ENCODE measurements around the gene TEX44. TPM values are rescaled to one million over a fixed set of nuclear protein-coding genes. Genes with fewer than 3 reads are reported as not detected.
A peak's percentile ranks its signal among the peaks of the same experiment; 100 is the strongest.
"Not testable (repeated sequence)": the region's sequence is repeated elsewhere in the genome, so short reads cannot be mapped to it uniquely, and the experiment has no call there.

TEX44 gene
- total RNA-seq (not detected), polyA plus RNA-seq (not detected)

- Histone ChIP-seq H3K4me3 (ENCODE audit: low read depth, low read length) (no peak within 1 kb of the TSS), H3K36me3 (ENCODE audit: insufficient read depth) (no peaks in the 10 kb centered on the region), H3K27ac (ENCODE audit: low read depth) (no peak within 1 kb of the TSS), H3K4me1 (ENCODE audit: insufficient read depth) (no peaks in the 10 kb centered on the region)
- DNase-seq (ENCODE audit: extremely low spot score), result no peak
- WGBS, result 82% methylated on average over 6 of the region's 6 CpGs
Measured at GRCh38 chr2:231592636-231593145, at the start of gene TEX44. Gene TEX44 (plus strand): TSS chr2:231592864. CDS start chr2:231592952, 88 bp downstream.

- no peaks in the 10 kb centered on the region for H3K36me3 ChIP-seq (ENCODE audit: insufficient read depth)
- no peaks in the 10 kb centered on the region for H3K4me1 ChIP-seq (ENCODE audit: insufficient read depth)
- no peak for DNase-seq (ENCODE audit: extremely low spot score)
- H3K4me3 ChIP-seq (ENCODE audit: low read depth, low read length), result no peak overlapping the region
- WGBS, result 44% methylated on average over 14 of the region's 14 CpGs
- H3K27ac ChIP-seq (ENCODE audit: low read depth), result no peak overlapping the region
Measured at GRCh38 chr2:231545105-231545902, 47.4 kb upstream of the TEX44 start.

DNA sequence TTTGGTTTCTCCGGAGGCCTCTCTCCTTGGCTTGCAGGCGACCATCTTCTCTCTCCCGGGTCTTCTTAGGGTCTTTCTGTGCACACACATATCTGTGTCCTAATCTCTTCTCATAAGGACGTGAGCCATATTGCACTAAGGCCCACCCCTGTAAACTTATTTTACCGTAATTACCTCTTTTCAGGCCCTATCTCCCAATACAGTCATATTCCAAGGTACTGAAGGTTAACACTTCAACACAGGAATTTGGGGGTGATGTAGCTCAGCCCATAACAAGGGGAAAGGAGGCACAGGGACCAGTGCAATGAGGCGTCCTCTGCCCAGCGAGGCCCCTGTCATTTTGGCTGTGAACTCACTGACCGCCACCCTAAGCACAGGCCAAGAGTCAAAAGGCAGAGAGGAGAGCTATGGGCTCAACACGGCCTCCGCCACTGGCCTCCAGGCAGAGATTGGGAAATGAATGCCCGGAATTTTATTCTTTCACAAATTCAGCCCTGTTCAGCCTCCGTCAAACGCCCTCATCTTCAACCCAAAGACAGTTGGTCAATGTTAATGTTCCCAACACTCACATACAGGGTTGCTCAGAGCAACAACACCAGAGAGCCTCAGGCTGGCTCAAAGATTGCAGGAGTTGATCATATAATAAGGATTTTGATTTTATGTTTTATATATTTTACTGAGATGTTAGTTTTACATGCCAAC is 46.5 kb upstream of the TEX44 start:
- no peak overlapping the region for H3K27ac ChIP-seq (ENCODE audit: low read depth)
- no peak for DNase-seq (ENCODE audit: extremely low spot score)

GRCh38 chr2:231547315-231548110 is 45.2 kb upstream of the TEX44 start:
- DNase-seq (ENCODE audit: extremely low spot score), result no peak
- Histone ChIP-seq H3K27ac (ENCODE audit: low read depth) (no peak overlapping the region), H3K4me1 (ENCODE audit: insufficient read depth) (no peaks in the 10 kb centered on the region), H3K36me3 (ENCODE audit: insufficient read depth) (no peaks in the 10 kb centered on the region), H3K4me3 (ENCODE audit: low read depth, low read length) (no peak overlapping the region)
- 92% methylated on average over 12 of the region's 12 CpGs for WGBS

More for the DNA sequence above, 46.5 kb upstream of the TEX44 start:
- H3K36me3 ChIP-seq (ENCODE audit: insufficient read depth), result no peaks in the 10 kb centered on the region
- no peaks in the 10 kb centered on the region for H3K4me1 ChIP-seq (ENCODE audit: insufficient read depth)
- 80% methylated on average over 13 of the region's 13 CpGs for WGBS
- H3K4me3 ChIP-seq (ENCODE audit: low read depth, low read length), result no peak overlapping the region

- DNase-seq (ENCODE audit: extremely low spot score), result no peak
- H3K4me1 ChIP-seq (ENCODE audit: insufficient read depth), result no peaks in the 10 kb centered on the region
- 68% methylated on average over 3 of the region's 3 CpGs for WGBS
- no peaks in the 10 kb centered on the region for H3K36me3 ChIP-seq (ENCODE audit: insufficient read depth)
- no peak overlapping the region for H3K27ac ChIP-seq (ENCODE audit: low read depth)
- no peak overlapping the region for H3K4me3 ChIP-seq (ENCODE audit: low read depth, low read length)
Measured at GRCh38 chr2:231548752-231549151, 43.9 kb upstream of the TEX44 start.

- Histone ChIP-seq H3K4me1 (ENCODE audit: insufficient read depth) (no peaks in the 10 kb centered on the region), H3K36me3 (ENCODE audit: insufficient read depth) (no peaks in the 10 kb centered on the region), H3K27ac (ENCODE audit: low read depth) (no peak overlapping the region), H3K4me3 (ENCODE audit: low read depth, low read length) (no peak overlapping the region)
- 85% methylated on average over 13 of the region's 13 CpGs for WGBS
- DNase-seq (ENCODE audit: extremely low spot score), result no peak
Measured at GRCh38 chr2:231549446-231550239, 43.0 kb upstream of the TEX44 start.

GRCh38 chr2:231552752-231553151 is 39.9 kb upstream of the TEX44 start:
- H3K4me1 ChIP-seq (ENCODE audit: insufficient read depth), result no peaks in the 10 kb centered on the region
- no peak for DNase-seq (ENCODE audit: extremely low spot score)
- H3K36me3 ChIP-seq (ENCODE audit: insufficient read depth), result no peaks in the 10 kb centered on the region
- H3K27ac ChIP-seq (ENCODE audit: low read depth), result no peak overlapping the region
- no peak overlapping the region for H3K4me3 ChIP-seq (ENCODE audit: low read depth, low read length)

DNA sequence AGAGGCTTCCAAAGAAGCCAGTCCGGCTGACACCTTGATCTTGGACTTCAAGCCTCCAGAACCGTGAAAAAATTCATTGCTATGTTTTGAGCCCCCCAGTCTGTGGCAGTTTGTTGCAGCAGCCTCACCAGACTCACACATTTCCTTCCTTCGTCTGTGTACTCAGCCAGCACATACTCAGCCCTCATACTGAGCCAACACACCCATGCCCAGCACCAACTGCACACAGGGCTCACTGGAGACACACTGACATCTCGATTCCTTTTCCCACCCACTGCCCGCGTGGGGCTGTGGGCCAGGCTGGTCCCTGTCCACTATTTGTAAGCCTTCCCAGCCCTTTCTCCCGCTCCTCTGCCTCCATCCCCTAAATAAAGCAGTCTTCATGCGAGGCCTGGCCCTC is 38.3 kb upstream of the TEX44 start:
- Histone ChIP-seq H3K36me3 (ENCODE audit: insufficient read depth) (no peaks in the 10 kb centered on the region), H3K4me3 (ENCODE audit: low read depth, low read length) (no peak overlapping the region), H3K4me1 (ENCODE audit: insufficient read depth) (no peaks in the 10 kb centered on the region), H3K27ac (ENCODE audit: low read depth) (peak overlapping the region; percentile 66)
- 47% methylated on average over 8 of the region's 8 CpGs for WGBS
- DNase-seq (ENCODE audit: extremely low spot score), result no peak

DNA sequence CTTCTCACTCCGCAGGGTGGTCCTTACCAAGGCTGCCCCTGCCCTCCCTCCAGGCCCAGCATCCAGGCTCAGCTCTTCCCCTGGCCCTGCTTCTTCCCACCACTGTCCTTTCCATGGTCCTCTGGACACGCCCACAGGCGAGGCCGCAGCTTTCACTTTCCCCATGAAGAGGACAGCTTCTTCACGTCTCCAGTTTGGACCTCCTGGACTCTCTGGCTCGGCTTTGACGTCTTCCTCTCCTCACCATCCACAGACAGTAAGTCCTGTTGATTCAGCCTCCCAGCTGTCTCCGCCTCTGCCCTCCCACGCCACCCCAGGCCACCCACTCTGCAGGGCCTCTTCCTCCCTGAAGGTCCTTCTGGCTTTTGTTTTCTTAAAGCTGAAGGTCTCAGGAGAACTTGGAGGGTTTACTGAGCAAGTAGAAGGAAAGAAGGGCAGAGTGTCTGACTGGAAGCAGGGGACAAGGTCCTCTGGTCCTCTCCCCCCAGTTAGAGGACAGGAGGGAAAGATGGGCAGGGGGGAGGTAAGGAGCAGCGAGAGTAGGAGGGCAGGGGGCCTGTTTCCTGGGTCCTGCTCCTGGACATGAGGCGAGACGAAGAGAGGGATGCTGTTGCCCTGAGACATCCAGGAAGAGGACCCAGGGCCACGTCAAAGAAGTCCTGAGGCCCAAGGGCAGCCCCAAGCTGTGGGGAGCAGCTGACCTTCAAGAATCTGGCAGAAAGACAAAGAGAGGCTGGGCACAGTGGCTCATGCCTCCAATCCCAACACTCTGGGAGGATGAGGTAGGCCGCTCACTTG is 37.7 kb upstream of the TEX44 start:
- H3K4me3 ChIP-seq (ENCODE audit: low read depth, low read length), result no peak overlapping the region
- no peaks in the 10 kb centered on the region for H3K4me1 ChIP-seq (ENCODE audit: insufficient read depth)
- H3K27ac ChIP-seq (ENCODE audit: low read depth), result peak overlapping the region; percentile 75
- WGBS, result 49% methylated on average over 14 of the region's 14 CpGs
- H3K36me3 ChIP-seq (ENCODE audit: insufficient read depth), result no peaks in the 10 kb centered on the region
- peak; percentile 37 for DNase-seq (ENCODE audit: extremely low spot score)

DNA sequence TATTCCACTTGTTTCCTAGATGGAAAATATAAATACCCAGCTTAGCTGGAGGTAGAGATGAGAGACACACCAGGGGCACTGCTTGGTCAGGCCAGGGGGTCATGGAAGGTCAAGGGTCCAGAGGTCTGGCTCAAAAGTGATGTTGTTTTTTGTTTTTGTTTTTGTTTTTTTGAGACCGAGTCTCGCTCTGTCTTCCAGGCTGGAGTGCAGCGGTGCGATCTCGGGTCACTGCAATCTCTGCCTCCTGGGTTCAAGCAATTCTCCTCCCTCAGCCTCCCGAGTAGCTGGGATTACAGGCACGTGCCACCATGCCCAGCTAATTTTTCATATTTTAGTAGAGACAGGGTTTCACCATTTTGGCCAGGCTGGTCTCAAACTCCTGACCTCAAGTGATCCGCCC is 36.2 kb upstream of the TEX44 start:
- not testable (repeated sequence) for H3K4me1 ChIP-seq (ENCODE audit: insufficient read depth)
- 94% methylated on average over 8 of the region's 8 CpGs for WGBS

DNA sequence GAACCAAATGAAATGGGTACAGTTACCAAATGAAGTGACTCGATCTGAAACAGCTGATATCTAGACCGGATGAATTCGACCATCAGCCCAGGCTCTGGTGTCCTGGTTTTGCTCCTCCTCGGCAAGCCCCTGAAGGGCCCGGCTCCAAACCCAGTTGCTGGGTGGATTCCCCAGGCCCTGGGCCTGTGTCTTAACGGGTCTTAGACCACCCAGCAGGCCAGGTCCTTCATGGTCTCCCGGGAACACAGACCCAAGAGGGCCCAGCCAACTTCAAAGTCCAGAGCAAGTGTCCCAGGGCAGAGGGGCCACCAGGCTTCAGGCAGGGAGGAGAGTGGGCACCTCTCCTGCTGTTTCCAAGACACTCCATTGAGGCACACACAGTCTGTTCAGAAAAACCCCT is 35.7 kb upstream of the TEX44 start:
- 83% methylated on average over 7 of the region's 7 CpGs for WGBS
- no peaks in the 10 kb centered on the region for H3K36me3 ChIP-seq (ENCODE audit: insufficient read depth)
- H3K4me1 ChIP-seq (ENCODE audit: insufficient read depth), result no peaks in the 10 kb centered on the region
- no peak overlapping the region for H3K4me3 ChIP-seq (ENCODE audit: low read depth, low read length)
- DNase-seq (ENCODE audit: extremely low spot score), result no peak
- H3K27ac ChIP-seq (ENCODE audit: low read depth), result peak overlapping the region; percentile 25

More for the DNA sequence above, 36.2 kb upstream of the TEX44 start:
- not testable (repeated sequence) for H3K36me3 ChIP-seq (ENCODE audit: insufficient read depth); H3K27ac ChIP-seq (ENCODE audit: low read depth); H3K4me3 ChIP-seq (ENCODE audit: low read depth, low read length); DNase-seq (ENCODE audit: extremely low spot score)

GRCh38 chr2:231557571-231558217 is 35.0 kb upstream of the TEX44 start:
- peak; percentile 50 for DNase-seq (ENCODE audit: extremely low spot score)
- Histone ChIP-seq H3K27ac (ENCODE audit: low read depth) (peak overlapping the region; percentile 25), H3K36me3 (ENCODE audit: insufficient read depth) (no peaks in the 10 kb centered on the region), H3K4me1 (ENCODE audit: insufficient read depth) (no peaks in the 10 kb centered on the region), H3K4me3 (ENCODE audit: low read depth, low read length) (no peak overlapping the region)
- WGBS, result 33% methylated on average over 11 of the region's 11 CpGs
